Measurements from ENCODE around the gene SNRPD1. TPM values are rescaled to one million over a fixed set of nuclear protein-coding genes. Genes with fewer than 3 reads are reported as not detected.
"Not testable (repeated sequence)": the region's sequence is repeated elsewhere in the genome, so short reads cannot be mapped to it uniquely, and the experiment has no call there.

Gene SNRPD1
- total and polyA plus RNA-seq, 4 donors: 3.3 to 44.8 (median 8.2) TPM

DNA sequence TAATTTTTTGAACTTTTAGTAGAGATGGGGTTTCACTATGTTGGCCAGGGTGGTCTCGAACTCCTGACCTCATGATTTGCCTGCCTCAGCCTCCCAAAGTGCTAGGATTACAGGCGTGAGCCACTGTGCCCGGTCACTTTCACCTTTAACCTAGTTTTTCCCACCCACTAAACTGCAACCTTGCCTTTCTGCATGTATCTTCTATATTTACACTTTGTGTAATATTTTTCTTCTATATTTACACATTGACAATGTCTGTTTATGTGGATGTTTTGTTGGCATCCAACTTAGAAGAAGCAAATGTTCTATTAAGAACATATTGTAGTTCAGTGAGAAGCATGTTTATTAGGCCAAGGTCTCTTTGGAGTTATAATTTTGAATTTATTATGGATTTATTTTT, 26.7 kb downstream of the SNRPD1 start:
- Histone ChIP-seq H3K9ac (ENCODE audit: low read depth in 1 of 2, low read length in 2 of 2) (no peak overlapping the region), H3K4me1 (ENCODE audit: control insufficient read depth in 4 of 4, insufficient read depth in 4 of 4, low read length in 3 of 4) (peaks cover 5 to 19% (median 12%) of the 10 kb centered on the region in 4 donors), H3K27ac (ENCODE audit: low read depth in 1 of 2, low read length in 2 of 2) (peak overlapping the region; percentile 41 to 71), H3K9me3 (ENCODE audit: control insufficient read depth in 4 of 4, low read length in 3 of 4) (no peaks in the 10 kb centered on the region), H3K27me3 (ENCODE audit: control insufficient read depth in 4 of 4, insufficient read depth in 4 of 4, low read length in 3 of 4) (no peaks in the 10 kb centered on the region), H3K36me3 (ENCODE audit: control insufficient read depth in 4 of 4, insufficient read depth in 3 of 4, low read depth in 1 of 4, low read length in 3 of 4) (no peaks in the 10 kb centered on the region), H3K4me3 (ENCODE audit: low read depth in 1 of 3, low read length in 3 of 3) (no peak overlapping the region)
- TF ChIP-seq, protein P1, sequence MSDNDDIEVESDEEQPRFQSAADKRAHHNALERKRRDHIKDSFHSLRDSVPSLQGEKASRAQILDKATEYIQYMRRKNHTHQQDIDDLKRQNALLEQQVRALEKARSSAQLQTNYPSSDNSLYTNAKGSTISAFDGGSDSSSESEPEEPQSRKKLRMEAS (IDR thresholded peaks at IDR 0.05): no peak
- no peak for TF ChIP-seq TAF1 (conservative IDR thresholded peaks at IDR 0.05)
- TF ChIP-seq YY1 (IDR thresholded peaks at IDR 0.05): no peak
- no peak for TF ChIP-seq HNF4A (conservative IDR thresholded peaks at IDR 0.05)
- no peak for TF ChIP-seq NR2F2 (IDR thresholded peaks at IDR 0.05)
- no peak for TF ChIP-seq SP1 (IDR thresholded peaks at IDR 0.05)
- no peak for TF ChIP-seq RAD21 (IDR thresholded peaks at IDR 0.05)
- TF ChIP-seq RXRA (IDR thresholded peaks at IDR 0.05): peak in 1 of 2 donors; percentile 47
- TF ChIP-seq FOXA2 (IDR thresholded peaks at IDR 0.05): peak; percentile 78
- no peak for TF ChIP-seq EGR1 (IDR thresholded peaks at IDR 0.05; ENCODE audit: low read depth in 2 of 2)
- TF ChIP-seq HNF4G (IDR thresholded peaks at IDR 0.05): no peak
- no peak for TF ChIP-seq JUND (IDR thresholded peaks at IDR 0.05)
- peak; percentile 65 for TF ChIP-seq FOXA1 (IDR thresholded peaks at IDR 0.05)
- TF ChIP-seq, protein P2, sequence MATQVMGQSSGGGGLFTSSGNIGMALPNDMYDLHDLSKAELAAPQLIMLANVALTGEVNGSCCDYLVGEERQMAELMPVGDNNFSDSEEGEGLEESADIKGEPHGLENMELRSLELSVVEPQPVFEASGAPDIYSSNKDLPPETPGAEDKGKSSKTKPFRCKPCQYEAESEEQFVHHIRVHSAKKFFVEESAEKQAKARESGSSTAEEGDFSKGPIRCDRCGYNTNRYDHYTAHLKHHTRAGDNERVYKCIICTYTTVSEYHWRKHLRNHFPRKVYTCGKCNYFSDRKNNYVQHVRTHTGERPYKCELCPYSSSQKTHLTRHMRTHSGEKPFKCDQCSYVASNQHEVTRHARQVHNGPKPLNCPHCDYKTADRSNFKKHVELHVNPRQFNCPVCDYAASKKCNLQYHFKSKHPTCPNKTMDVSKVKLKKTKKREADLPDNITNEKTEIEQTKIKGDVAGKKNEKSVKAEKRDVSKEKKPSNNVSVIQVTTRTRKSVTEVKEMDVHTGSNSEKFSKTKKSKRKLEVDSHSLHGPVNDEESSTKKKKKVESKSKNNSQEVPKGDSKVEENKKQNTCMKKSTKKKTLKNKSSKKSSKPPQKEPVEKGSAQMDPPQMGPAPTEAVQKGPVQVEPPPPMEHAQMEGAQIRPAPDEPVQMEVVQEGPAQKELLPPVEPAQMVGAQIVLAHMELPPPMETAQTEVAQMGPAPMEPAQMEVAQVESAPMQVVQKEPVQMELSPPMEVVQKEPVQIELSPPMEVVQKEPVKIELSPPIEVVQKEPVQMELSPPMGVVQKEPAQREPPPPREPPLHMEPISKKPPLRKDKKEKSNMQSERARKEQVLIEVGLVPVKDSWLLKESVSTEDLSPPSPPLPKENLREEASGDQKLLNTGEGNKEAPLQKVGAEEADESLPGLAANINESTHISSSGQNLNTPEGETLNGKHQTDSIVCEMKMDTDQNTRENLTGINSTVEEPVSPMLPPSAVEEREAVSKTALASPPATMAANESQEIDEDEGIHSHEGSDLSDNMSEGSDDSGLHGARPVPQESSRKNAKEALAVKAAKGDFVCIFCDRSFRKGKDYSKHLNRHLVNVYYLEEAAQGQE (IDR thresholded peaks at IDR 0.05): no peak
- TF ChIP-seq, protein P3, sequence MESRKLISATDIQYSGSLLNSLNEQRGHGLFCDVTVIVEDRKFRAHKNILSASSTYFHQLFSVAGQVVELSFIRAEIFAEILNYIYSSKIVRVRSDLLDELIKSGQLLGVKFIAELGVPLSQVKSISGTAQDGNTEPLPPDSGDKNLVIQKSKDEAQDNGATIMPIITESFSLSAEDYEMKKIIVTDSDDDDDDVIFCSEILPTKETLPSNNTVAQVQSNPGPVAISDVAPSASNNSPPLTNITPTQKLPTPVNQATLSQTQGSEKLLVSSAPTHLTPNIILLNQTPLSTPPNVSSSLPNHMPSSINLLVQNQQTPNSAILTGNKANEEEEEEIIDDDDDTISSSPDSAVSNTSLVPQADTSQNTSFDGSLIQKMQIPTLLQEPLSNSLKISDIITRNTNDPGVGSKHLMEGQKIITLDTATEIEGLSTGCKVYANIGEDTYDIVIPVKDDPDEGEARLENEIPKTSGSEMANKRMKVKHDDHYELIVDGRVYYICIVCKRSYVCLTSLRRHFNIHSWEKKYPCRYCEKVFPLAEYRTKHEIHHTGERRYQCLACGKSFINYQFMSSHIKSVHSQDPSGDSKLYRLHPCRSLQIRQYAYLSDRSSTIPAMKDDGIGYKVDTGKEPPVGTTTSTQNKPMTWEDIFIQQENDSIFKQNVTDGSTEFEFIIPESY (IDR thresholded peaks at IDR 0.05): no peak
- TF ChIP-seq, protein P4, sequence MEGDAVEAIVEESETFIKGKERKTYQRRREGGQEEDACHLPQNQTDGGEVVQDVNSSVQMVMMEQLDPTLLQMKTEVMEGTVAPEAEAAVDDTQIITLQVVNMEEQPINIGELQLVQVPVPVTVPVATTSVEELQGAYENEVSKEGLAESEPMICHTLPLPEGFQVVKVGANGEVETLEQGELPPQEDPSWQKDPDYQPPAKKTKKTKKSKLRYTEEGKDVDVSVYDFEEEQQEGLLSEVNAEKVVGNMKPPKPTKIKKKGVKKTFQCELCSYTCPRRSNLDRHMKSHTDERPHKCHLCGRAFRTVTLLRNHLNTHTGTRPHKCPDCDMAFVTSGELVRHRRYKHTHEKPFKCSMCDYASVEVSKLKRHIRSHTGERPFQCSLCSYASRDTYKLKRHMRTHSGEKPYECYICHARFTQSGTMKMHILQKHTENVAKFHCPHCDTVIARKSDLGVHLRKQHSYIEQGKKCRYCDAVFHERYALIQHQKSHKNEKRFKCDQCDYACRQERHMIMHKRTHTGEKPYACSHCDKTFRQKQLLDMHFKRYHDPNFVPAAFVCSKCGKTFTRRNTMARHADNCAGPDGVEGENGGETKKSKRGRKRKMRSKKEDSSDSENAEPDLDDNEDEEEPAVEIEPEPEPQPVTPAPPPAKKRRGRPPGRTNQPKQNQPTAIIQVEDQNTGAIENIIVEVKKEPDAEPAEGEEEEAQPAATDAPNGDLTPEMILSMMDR (IDR thresholded peaks at IDR 0.05; ENCODE audit: low read depth, low read length, missing input control): no peak
- no peak for TF ChIP-seq GABPA (IDR thresholded peaks at IDR 0.05 in 1 of 2, conservative IDR thresholded peaks at IDR 0.05 in 1 of 2)
- TF ChIP-seq, protein P5, sequence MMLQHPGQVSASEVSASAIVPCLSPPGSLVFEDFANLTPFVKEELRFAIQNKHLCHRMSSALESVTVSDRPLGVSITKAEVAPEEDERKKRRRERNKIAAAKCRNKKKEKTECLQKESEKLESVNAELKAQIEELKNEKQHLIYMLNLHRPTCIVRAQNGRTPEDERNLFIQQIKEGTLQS (IDR thresholded peaks at IDR 0.05): no peak
- WGBS: 45% methylated on average over 3 of the region's 3 CpGs
- DNase-seq (ENCODE audit: low spot score): no peak

DNA sequence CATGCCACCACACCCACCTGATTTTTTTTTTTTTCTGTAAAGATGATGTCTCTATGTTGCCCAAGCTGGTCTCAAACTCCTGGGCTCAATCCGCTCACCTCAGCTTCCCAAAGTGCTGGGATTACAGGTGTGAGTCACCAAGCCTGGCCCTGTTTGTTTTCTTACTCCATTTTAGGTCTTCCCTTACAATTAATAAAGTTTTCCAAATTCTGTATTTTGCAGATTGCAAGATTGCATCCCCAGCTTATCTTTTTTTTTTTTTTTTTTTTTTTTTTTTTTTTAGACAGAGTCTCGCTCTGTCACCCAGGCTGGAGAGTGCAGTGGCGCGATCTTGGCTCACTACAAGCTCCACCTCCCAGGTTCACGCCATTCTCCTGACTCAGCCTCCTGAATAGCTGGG, 28.3 kb downstream of the SNRPD1 start:
- not testable (repeated sequence) for H3K4me3 ChIP-seq (ENCODE audit: low read depth in 1 of 3, low read length in 3 of 3); H3K27me3 ChIP-seq (ENCODE audit: control insufficient read depth in 4 of 4, insufficient read depth in 4 of 4, low read length in 3 of 4)
- WGBS: 97% methylated on average over 5 of the region's 5 CpGs

More for the DNA sequence above, 28.3 kb downstream of the SNRPD1 start:
- H3K4me1 ChIP-seq (ENCODE audit: control insufficient read depth in 4 of 4, insufficient read depth in 4 of 4, low read length in 3 of 4): peaks cover 5 to 19% (median 12%) of the 10 kb centered on the region in 4 donors
- H3K27ac ChIP-seq (ENCODE audit: low read depth in 1 of 2, low read length in 2 of 2); H3K9ac ChIP-seq (ENCODE audit: low read depth in 1 of 2, low read length in 2 of 2); H3K9me3 ChIP-seq (ENCODE audit: control insufficient read depth in 4 of 4, low read length in 3 of 4); H3K36me3 ChIP-seq (ENCODE audit: control insufficient read depth in 4 of 4, insufficient read depth in 3 of 4, low read depth in 1 of 4, low read length in 3 of 4); DNase-seq (ENCODE audit: low spot score): not testable (repeated sequence)

Measured in liver (tissue), 9 donors.